ENCODE measurements around the gene BTG3.

Gene BTG3

GRCh38 chr21:17577701-17578100, 35.0 kb downstream of the BTG3 start:
- Histone ChIP-seq H4K8ac (ENCODE audit: low read length) (no peak overlapping the region), H4K91ac (ENCODE audit: low read length) (no peak overlapping the region), H3K4ac (ENCODE audit: low read depth in 1 of 2, low read length in 2 of 2) (no peak overlapping the region), H3K4me3 (ENCODE audit: insufficient read depth in 1 of 2, low read depth in 1 of 2, low read length in 2 of 2) (no peak overlapping the region), H2BK120ac (ENCODE audit: low read depth, low read length) (no peak overlapping the region), H3K9ac (ENCODE audit: low read length) (no peak overlapping the region), H2AFZ (ENCODE audit: low read depth, low read length) (no peak overlapping the region), H3K23ac (ENCODE audit: low read length in 2 of 2) (no peak overlapping the region), H3K36me3 (ENCODE audit: control insufficient read depth in 1 of 2, insufficient read depth in 2 of 2, low read depth in 1 of 2, low read length in 2 of 2) (no peaks in the 10 kb centered on the region), H3K4me2 (ENCODE audit: low read length, poor library complexity, severe bottlenecking) (no peak overlapping the region), H3K9me3 (ENCODE audit: control insufficient read depth, low read length) (no peaks in the 10 kb centered on the region), H3K27ac (ENCODE audit: low read length, poor library complexity, severe bottlenecking) (no peak overlapping the region), H3K18ac (ENCODE audit: low read depth in 1 of 2, low read length in 2 of 2) (no peak overlapping the region), H3K79me1 (replicated peaks; ENCODE audit: low read length, poor library complexity, severe bottlenecking) (no peaks in the 10 kb centered on the region), H3K27me3 (ENCODE audit: control insufficient read depth in 1 of 2, insufficient read depth in 1 of 2, low read length in 2 of 2) (peaks cover 0 to 4% of the 10 kb centered on the region in 2 experiments), H2BK12ac (ENCODE audit: low read length in 2 of 2) (no peak overlapping the region), H3K14ac (ENCODE audit: low read length in 2 of 2) (no peak overlapping the region), H2BK15ac (ENCODE audit: low read depth, poor library complexity, severe bottlenecking) (no peak overlapping the region), H2AK5ac (ENCODE audit: low read length, severe bottlenecking) (no peak overlapping the region), H3K4me1 (ENCODE audit: control insufficient read depth, insufficient read depth, low read depth, low read length) (no peaks in the 10 kb centered on the region), H2BK5ac (ENCODE audit: low read depth, low read length, poor library complexity, severe bottlenecking) (no peak overlapping the region)
- 100% methylated on average over 1 of the region's 1 CpG for WGBS
- DNase-seq, result no peak

GRCh38 chr21:17576080-17576835, 36.4 kb downstream of the BTG3 start:
- WGBS, result 81% methylated on average over 4 of the region's 5 CpGs
- H4K91ac ChIP-seq (ENCODE audit: low read length), result no peak overlapping the region

GRCh38 chr21:17575076-17575475, 37.6 kb downstream of the BTG3 start:
- no peak for DNase-seq
- H3K27me3 ChIP-seq (ENCODE audit: control insufficient read depth in 1 of 2, insufficient read depth in 1 of 2, low read length in 2 of 2), result peaks cover 0 to 4% of the 10 kb centered on the region in 2 experiments
- H3K36me3 ChIP-seq (ENCODE audit: control insufficient read depth in 1 of 2, insufficient read depth in 2 of 2, low read depth in 1 of 2, low read length in 2 of 2), result no peaks in the 10 kb centered on the region
- no peak overlapping the region for H3K27ac ChIP-seq (ENCODE audit: low read length, poor library complexity, severe bottlenecking)
- H2BK120ac ChIP-seq (ENCODE audit: low read depth, low read length), result no peak overlapping the region
- no peak overlapping the region for H2AK5ac ChIP-seq (ENCODE audit: low read length, severe bottlenecking)
- H2AFZ ChIP-seq (ENCODE audit: low read depth, low read length), result no peak overlapping the region
- no peak overlapping the region for H2BK15ac ChIP-seq (ENCODE audit: low read depth, poor library complexity, severe bottlenecking)
- no peak overlapping the region for H3K4ac ChIP-seq (ENCODE audit: low read depth in 1 of 2, low read length in 2 of 2)
- no peaks in the 10 kb centered on the region for H3K9me3 ChIP-seq (ENCODE audit: control insufficient read depth, low read length)
- H3K9ac ChIP-seq (ENCODE audit: low read length), result no peak overlapping the region
- no peak overlapping the region for H3K23ac ChIP-seq (ENCODE audit: low read length in 2 of 2)
- H4K8ac ChIP-seq (ENCODE audit: low read length), result no peak overlapping the region
- no peak overlapping the region for H4K91ac ChIP-seq (ENCODE audit: low read length)
- H3K18ac ChIP-seq (ENCODE audit: low read depth in 1 of 2, low read length in 2 of 2), result no peak overlapping the region
- H3K4me1 ChIP-seq (ENCODE audit: control insufficient read depth, insufficient read depth, low read depth, low read length), result no peaks in the 10 kb centered on the region
- no peak overlapping the region for H2BK12ac ChIP-seq (ENCODE audit: low read length in 2 of 2)
- H3K4me2 ChIP-seq (ENCODE audit: low read length, poor library complexity, severe bottlenecking), result no peak overlapping the region
- 78% methylated on average over 5 of the region's 5 CpGs for WGBS
- H3K79me1 ChIP-seq (replicated peaks; ENCODE audit: low read length, poor library complexity, severe bottlenecking), result no peaks in the 10 kb centered on the region
- no peak overlapping the region for H2BK5ac ChIP-seq (ENCODE audit: low read depth, low read length, poor library complexity, severe bottlenecking)
- no peak overlapping the region for H3K14ac ChIP-seq (ENCODE audit: low read length in 2 of 2)
- H3K4me3 ChIP-seq (ENCODE audit: insufficient read depth in 1 of 2, low read depth in 1 of 2, low read length in 2 of 2), result no peak overlapping the region

More at GRCh38 chr21:17576080-17576835, 36.4 kb downstream of the BTG3 start:
- Histone ChIP-seq H3K36me3 (ENCODE audit: control insufficient read depth in 1 of 2, insufficient read depth in 2 of 2, low read depth in 1 of 2, low read length in 2 of 2) (no peaks in the 10 kb centered on the region), H3K9ac (ENCODE audit: low read length) (no peak overlapping the region), H2AFZ (ENCODE audit: low read depth, low read length) (no peak overlapping the region), H3K4me1 (ENCODE audit: control insufficient read depth, insufficient read depth, low read depth, low read length) (no peaks in the 10 kb centered on the region), H2BK15ac (ENCODE audit: low read depth, poor library complexity, severe bottlenecking) (no peak overlapping the region), H3K27me3 (ENCODE audit: control insufficient read depth in 1 of 2, insufficient read depth in 1 of 2, low read length in 2 of 2) (peaks cover 0 to 4% of the 10 kb centered on the region in 2 experiments), H3K18ac (ENCODE audit: low read depth in 1 of 2, low read length in 2 of 2) (no peak overlapping the region), H3K4ac (ENCODE audit: low read depth in 1 of 2, low read length in 2 of 2) (no peak overlapping the region), H3K4me2 (ENCODE audit: low read length, poor library complexity, severe bottlenecking) (no peak overlapping the region), H3K9me3 (ENCODE audit: control insufficient read depth, low read length) (no peaks in the 10 kb centered on the region), H2AK5ac (ENCODE audit: low read length, severe bottlenecking) (no peak overlapping the region), H3K4me3 (ENCODE audit: insufficient read depth in 1 of 2, low read depth in 1 of 2, low read length in 2 of 2) (no peak overlapping the region), H3K79me1 (replicated peaks; ENCODE audit: low read length, poor library complexity, severe bottlenecking) (no peaks in the 10 kb centered on the region), H2BK5ac (ENCODE audit: low read depth, low read length, poor library complexity, severe bottlenecking) (no peak overlapping the region), H3K23ac (ENCODE audit: low read length in 2 of 2) (no peak overlapping the region), H3K14ac (ENCODE audit: low read length in 2 of 2) (no peak overlapping the region), H4K8ac (ENCODE audit: low read length) (no peak overlapping the region), H2BK12ac (ENCODE audit: low read length in 2 of 2) (no peak overlapping the region), H3K27ac (ENCODE audit: low read length, poor library complexity, severe bottlenecking) (no peak overlapping the region), H2BK120ac (ENCODE audit: low read depth, low read length) (no peak overlapping the region)
- DNase-seq, result no peak

GRCh38 chr21:17572431-17572830, 40.3 kb downstream of the BTG3 start:
- no peak overlapping the region for H4K91ac ChIP-seq (ENCODE audit: low read length)
- no peak for DNase-seq
- H2BK12ac ChIP-seq (ENCODE audit: low read length in 2 of 2), result no peak overlapping the region
- no peak overlapping the region for H3K18ac ChIP-seq (ENCODE audit: low read depth in 1 of 2, low read length in 2 of 2)
- H2BK15ac ChIP-seq (ENCODE audit: low read depth, poor library complexity, severe bottlenecking), result no peak overlapping the region
- H3K4me3 ChIP-seq (ENCODE audit: insufficient read depth in 1 of 2, low read depth in 1 of 2, low read length in 2 of 2), result no peak overlapping the region
- no peak overlapping the region for H2BK120ac ChIP-seq (ENCODE audit: low read depth, low read length)
- H3K4me2 ChIP-seq (ENCODE audit: low read length, poor library complexity, severe bottlenecking), result no peak overlapping the region
- H3K23ac ChIP-seq (ENCODE audit: low read length in 2 of 2), result no peak overlapping the region
- no peak overlapping the region for H2AFZ ChIP-seq (ENCODE audit: low read depth, low read length)
- no peak overlapping the region for H2BK5ac ChIP-seq (ENCODE audit: low read depth, low read length, poor library complexity, severe bottlenecking)
- H3K79me1 ChIP-seq (replicated peaks; ENCODE audit: low read length, poor library complexity, severe bottlenecking), result no peaks in the 10 kb centered on the region
- no peaks in the 10 kb centered on the region for H3K36me3 ChIP-seq (ENCODE audit: control insufficient read depth in 1 of 2, insufficient read depth in 2 of 2, low read depth in 1 of 2, low read length in 2 of 2)
- H3K27me3 ChIP-seq (ENCODE audit: control insufficient read depth in 1 of 2, insufficient read depth in 1 of 2, low read length in 2 of 2), result peaks cover 0 to 4% of the 10 kb centered on the region in 2 experiments
- no peak overlapping the region for H3K4ac ChIP-seq (ENCODE audit: low read depth in 1 of 2, low read length in 2 of 2)
- H2AK5ac ChIP-seq (ENCODE audit: low read length, severe bottlenecking), result no peak overlapping the region
- H3K9me3 ChIP-seq (ENCODE audit: control insufficient read depth, low read length), result no peaks in the 10 kb centered on the region
- no peak overlapping the region for H4K8ac ChIP-seq (ENCODE audit: low read length)
- 97% methylated on average over 5 of the region's 6 CpGs for WGBS
- no peak overlapping the region for H3K27ac ChIP-seq (ENCODE audit: low read length, poor library complexity, severe bottlenecking)
- no peak overlapping the region for H3K9ac ChIP-seq (ENCODE audit: low read length)
- H3K14ac ChIP-seq (ENCODE audit: low read length in 2 of 2), result no peak overlapping the region
- H3K4me1 ChIP-seq (ENCODE audit: control insufficient read depth, insufficient read depth, low read depth, low read length), result no peaks in the 10 kb centered on the region

All from mesenchymal stem cell (in vitro differentiated cells and primary cell).